ENCODE data around the gene ATP11A. TPM values are rescaled to one million over a fixed set of nuclear protein-coding genes. Genes with fewer than 3 reads are reported as not detected.

Gene ATP11A
- total RNA-seq, 2 donors from 2014 or later = 15.2 to 38.4 TPM

DNA sequence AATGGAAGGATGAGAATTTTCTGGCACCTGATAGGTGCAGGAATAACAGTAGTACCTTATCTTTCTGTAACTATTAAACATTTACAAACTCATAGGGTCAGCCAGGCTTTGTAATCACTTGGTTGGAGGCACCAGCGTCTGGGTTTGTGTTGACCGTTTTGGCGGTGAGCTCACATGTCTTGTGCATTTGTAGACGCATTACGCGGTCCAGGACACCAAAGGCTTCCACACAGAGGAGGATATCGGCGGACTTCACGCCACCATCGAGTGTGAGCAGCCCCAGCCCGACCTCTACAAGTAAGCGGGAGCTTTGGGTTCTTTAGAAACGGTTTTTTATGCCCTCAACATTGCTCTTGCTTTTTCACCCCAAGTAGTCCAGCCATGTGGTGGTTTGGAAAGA, 129.3 kb downstream of the ATP11A start:
- Histone ChIP-seq H3K27me3 (replicated peaks; ENCODE audit: insufficient read depth) (no peaks in the 10 kb centered on the region), H3K9me3 (no peaks in the 10 kb centered on the region), H3K36me3 (peaks cover 6% of the 10 kb centered on the region), H3K4me1 (ENCODE audit: control insufficient read depth in 1 of 2, low read depth in 2 of 2) (no peaks in the 10 kb centered on the region), H3K4me3 (no peak overlapping the region), H3K27ac (no peak overlapping the region)
- TF ChIP-seq, protein P1, sequence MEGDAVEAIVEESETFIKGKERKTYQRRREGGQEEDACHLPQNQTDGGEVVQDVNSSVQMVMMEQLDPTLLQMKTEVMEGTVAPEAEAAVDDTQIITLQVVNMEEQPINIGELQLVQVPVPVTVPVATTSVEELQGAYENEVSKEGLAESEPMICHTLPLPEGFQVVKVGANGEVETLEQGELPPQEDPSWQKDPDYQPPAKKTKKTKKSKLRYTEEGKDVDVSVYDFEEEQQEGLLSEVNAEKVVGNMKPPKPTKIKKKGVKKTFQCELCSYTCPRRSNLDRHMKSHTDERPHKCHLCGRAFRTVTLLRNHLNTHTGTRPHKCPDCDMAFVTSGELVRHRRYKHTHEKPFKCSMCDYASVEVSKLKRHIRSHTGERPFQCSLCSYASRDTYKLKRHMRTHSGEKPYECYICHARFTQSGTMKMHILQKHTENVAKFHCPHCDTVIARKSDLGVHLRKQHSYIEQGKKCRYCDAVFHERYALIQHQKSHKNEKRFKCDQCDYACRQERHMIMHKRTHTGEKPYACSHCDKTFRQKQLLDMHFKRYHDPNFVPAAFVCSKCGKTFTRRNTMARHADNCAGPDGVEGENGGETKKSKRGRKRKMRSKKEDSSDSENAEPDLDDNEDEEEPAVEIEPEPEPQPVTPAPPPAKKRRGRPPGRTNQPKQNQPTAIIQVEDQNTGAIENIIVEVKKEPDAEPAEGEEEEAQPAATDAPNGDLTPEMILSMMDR (IDR thresholded peaks at IDR 0.05) = no peak
- ATAC-seq (ENCODE audit: insufficient number of reproducible peaks, low FRiP score, low read depth) = no peak
- DNase-seq (ENCODE audit: low spot score) = no peak

DNA sequence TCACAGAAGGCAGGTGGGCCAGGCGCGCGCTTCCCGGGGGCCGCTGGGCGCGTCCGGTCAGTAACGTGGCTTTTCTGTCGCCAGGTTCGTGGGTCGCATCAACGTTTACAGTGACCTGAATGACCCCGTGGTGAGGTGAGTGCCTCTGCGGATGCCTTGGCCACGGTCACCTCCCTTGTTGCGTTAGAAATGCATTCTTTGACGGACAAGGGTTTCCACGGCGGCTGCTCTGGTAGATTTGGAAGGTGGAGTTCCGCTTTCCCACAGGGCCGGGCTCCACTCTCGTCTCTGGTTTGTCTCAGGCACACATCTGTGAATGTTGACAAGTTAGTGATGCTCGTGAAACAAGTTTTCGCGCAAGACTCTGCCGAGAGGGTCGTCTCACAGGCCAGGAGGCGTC, 130.0 kb downstream of the ATP11A start:
- no peaks in the 10 kb centered on the region for H3K27me3 ChIP-seq (replicated peaks; ENCODE audit: insufficient read depth)
- TF ChIP-seq, protein P1 (IDR thresholded peaks at IDR 0.05) = no peak
- no peak for DNase-seq (ENCODE audit: low spot score)
- ATAC-seq (ENCODE audit: insufficient number of reproducible peaks, low FRiP score, low read depth) = no peak
- no peak overlapping the region for H3K27ac ChIP-seq
- H3K4me1 ChIP-seq (ENCODE audit: control insufficient read depth in 1 of 2, low read depth in 2 of 2) = no peaks in the 10 kb centered on the region
- peaks cover 6% of the 10 kb centered on the region for H3K36me3 ChIP-seq
- no peaks in the 10 kb centered on the region for H3K9me3 ChIP-seq
- H3K4me3 ChIP-seq = no peak overlapping the region

DNA sequence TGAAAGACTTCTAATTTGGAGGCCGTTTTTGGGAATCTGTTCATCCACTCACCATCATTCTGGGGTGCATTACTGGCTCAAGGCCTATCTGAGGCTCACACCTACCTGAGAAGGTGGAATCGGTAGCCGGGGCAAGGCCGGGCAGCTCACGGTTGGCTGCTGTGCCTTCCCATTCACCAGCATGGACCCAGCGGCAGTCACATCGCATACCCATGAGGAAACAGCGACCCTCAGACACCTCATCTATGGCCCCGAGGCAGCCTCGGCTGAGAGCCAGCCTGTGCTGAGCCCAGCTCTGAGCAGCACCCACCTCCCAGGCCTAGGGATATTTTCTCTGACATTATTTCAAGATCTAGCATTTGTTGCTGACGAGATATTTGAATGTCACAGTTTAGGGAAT, 130.5 kb downstream of the ATP11A start:
- Histone ChIP-seq H3K9me3 (no peaks in the 10 kb centered on the region), H3K36me3 (peaks cover 6% of the 10 kb centered on the region), H3K27me3 (replicated peaks; ENCODE audit: insufficient read depth) (no peaks in the 10 kb centered on the region), H3K27ac (no peak overlapping the region), H3K4me3 (no peak overlapping the region), H3K4me1 (ENCODE audit: control insufficient read depth in 1 of 2, low read depth in 2 of 2) (no peaks in the 10 kb centered on the region)
- TF ChIP-seq, protein P1 (IDR thresholded peaks at IDR 0.05) = no peak
- DNase-seq (ENCODE audit: low spot score) (no peak), ATAC-seq (ENCODE audit: insufficient number of reproducible peaks, low FRiP score, low read depth) (no peak)

DNA sequence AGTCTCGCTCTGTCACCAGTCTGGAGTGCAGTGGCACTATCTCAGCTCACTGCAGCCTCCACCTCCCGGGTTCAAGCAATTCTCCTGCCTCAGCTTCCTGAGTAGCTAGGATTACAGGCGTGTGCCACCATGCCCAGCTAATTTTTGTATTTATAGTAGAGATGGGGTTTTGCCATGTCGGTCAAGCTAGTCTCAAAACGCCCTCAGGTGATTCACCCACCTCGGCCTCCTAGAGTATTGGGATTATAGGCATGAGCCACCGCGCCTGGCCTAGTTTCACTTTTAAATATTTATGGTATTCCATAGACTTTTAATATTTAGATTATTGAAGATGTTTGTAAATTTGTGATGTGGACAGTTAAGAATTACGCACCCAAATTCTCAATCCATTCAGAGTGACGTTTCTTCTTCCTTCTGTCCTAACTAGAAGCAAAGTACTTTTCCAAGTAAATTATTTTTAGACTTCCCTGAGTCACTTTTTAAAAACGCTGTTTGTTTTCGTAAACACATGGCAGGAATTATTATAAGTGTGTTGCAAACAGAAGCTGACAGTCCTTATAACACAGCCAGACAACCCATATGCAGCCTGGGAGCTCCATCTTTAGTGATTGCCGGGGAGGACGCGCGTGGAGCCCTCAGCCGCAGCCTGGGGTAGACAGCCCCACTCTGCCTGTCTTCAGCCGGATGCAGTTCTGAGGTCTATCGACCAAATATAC, 131.7 kb downstream of the ATP11A start:
- TF ChIP-seq, protein P1 (IDR thresholded peaks at IDR 0.05) = no peak
- Histone ChIP-seq H3K27ac (no peak overlapping the region), H3K27me3 (replicated peaks; ENCODE audit: insufficient read depth) (no peaks in the 10 kb centered on the region), H3K9me3 (no peaks in the 10 kb centered on the region), H3K4me1 (ENCODE audit: control insufficient read depth in 1 of 2, low read depth in 2 of 2) (no peaks in the 10 kb centered on the region), H3K4me3 (no peak overlapping the region), H3K36me3 (peaks cover 6% of the 10 kb centered on the region)
- ATAC-seq (ENCODE audit: insufficient number of reproducible peaks, low FRiP score, low read depth) (no peak), DNase-seq (ENCODE audit: low spot score) (no peak)

DNA sequence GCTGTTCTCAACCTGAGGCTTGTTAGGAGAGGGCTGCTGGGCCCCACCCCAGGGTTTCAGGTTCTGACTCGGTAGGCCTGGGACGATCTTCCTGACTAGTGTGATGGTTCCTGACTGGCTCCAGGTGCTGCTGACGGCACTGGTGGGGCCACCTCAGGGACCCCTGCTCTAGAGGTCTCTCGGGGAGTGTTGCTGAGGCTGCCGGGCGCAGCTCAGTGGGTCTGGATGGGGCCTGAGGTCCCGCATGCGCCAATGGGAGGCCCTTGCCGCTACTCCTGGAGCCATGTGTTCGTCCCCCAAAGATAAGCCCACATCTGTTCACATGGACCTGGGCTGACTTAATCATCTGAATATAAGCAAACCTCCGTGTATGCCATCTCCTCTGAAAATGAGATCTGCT, 133.0 kb downstream of the ATP11A start:
- Histone ChIP-seq H3K36me3 (peaks cover 15% of the 10 kb centered on the region), H3K27ac (no peak overlapping the region), H3K4me1 (ENCODE audit: control insufficient read depth in 1 of 2, low read depth in 2 of 2) (no peaks in the 10 kb centered on the region), H3K9me3 (no peaks in the 10 kb centered on the region), H3K27me3 (replicated peaks; ENCODE audit: insufficient read depth) (no peaks in the 10 kb centered on the region), H3K4me3 (no peak overlapping the region)
- ATAC-seq (ENCODE audit: insufficient number of reproducible peaks, low FRiP score, low read depth) (no peak), DNase-seq (ENCODE audit: low spot score) (no peak)
- TF ChIP-seq, protein P1 (IDR thresholded peaks at IDR 0.05) = no peak

Measured in thoracic aorta (tissue), 2 donors.